Stomach smooth muscle (tissue), 2 donors: ENCODE measurements around the gene RAB5B.

Experiments
- H3K27ac ChIP-seq: one replicate; pipeline ENCODE4 v1.7.0; 2013; ENCODE audit warnings: mild to moderate bottlenecking, low read length, inconsistent platforms
- H3K27me3 ChIP-seq, 2 donors: one replicate each; pipeline ENCODE4 v1.7.0; 2013; ENCODE audit warnings: low read length in 2 of 2; ENCODE audit not compliant: insufficient read depth in 2 of 2, control insufficient read depth in 1 of 2
- H3K36me3 ChIP-seq, 2 donors: one replicate each; pipeline ENCODE4 v1.7.0; 2013; ENCODE audit warnings: low read length in 2 of 2; ENCODE audit not compliant: control insufficient read depth in 2 of 2, insufficient read depth in 2 of 2
- H3K4me1 ChIP-seq: one replicate; pipeline ENCODE4 v1.7.0; 2013; ENCODE audit warnings: low read length; ENCODE audit not compliant: control insufficient read depth, insufficient read depth
- H3K4me3 ChIP-seq, 2 donors: one replicate each; pipeline ENCODE4 v1.7.0; 2013; ENCODE audit warnings: low read length in 2 of 2
- H3K9ac ChIP-seq, 2 donors: one replicate each; pipeline ENCODE4 v1.7.0; 2013; ENCODE audit warnings: low read length in 2 of 2, mild to moderate bottlenecking in 1 of 2
- H3K9me3 ChIP-seq, 2 donors: one replicate each; pipeline ENCODE4 v1.7.0; 2013; ENCODE audit warnings: low read length in 2 of 2; ENCODE audit not compliant: control insufficient read depth in 2 of 2
- donor health status: healthy.
- donor health status: Pancreatic carcinoma.

RAB5B gene

GRCh38 chr12:55942577-55943136 is 31.2 kb upstream of the RAB5B start:
- Histone ChIP-seq H3K36me3 (peaks cover 0 to 10% of the 10 kb centered on the region in 2 donors), H3K9ac (no peak overlapping the region)

GRCh38 chr12:55946553-55946952 is 27.3 kb upstream of the RAB5B start:
- Histone ChIP-seq H3K4me3 (no peak overlapping the region), H3K36me3 (peaks cover 0 to 11% of the 10 kb centered on the region in 2 donors), H3K27ac (no peak overlapping the region), H3K4me1 (no peaks in the 10 kb centered on the region), H3K27me3 (no peaks in the 10 kb centered on the region), H3K9me3 (no peaks in the 10 kb centered on the region), H3K9ac (no peak overlapping the region)

More at GRCh38 chr12:55942577-55943136, 31.2 kb upstream of the RAB5B start:
- H3K27me3 ChIP-seq: no peaks in the 10 kb centered on the region
- peaks cover 11% of the 10 kb centered on the region for H3K4me1 ChIP-seq
- no peaks in the 10 kb centered on the region for H3K9me3 ChIP-seq
- H3K27ac ChIP-seq: no peak overlapping the region
- no peak overlapping the region for H3K4me3 ChIP-seq

- no peak overlapping the region for H3K27ac ChIP-seq
- no peak overlapping the region for H3K4me3 ChIP-seq
- no peaks in the 10 kb centered on the region for H3K9me3 ChIP-seq
- H3K9ac ChIP-seq: no peak overlapping the region
- H3K4me1 ChIP-seq: no peaks in the 10 kb centered on the region
- H3K27me3 ChIP-seq: no peaks in the 10 kb centered on the region
- H3K36me3 ChIP-seq: peaks cover 19 to 21% of the 10 kb centered on the region in 2 donors
Observed at GRCh38 chr12:55955344-55955743, 18.5 kb upstream of the RAB5B start.

GRCh38 chr12:55955800-55956508 is 17.9 kb upstream of the RAB5B start:
- no peaks in the 10 kb centered on the region for H3K27me3 ChIP-seq
- H3K36me3 ChIP-seq: peaks cover 19 to 21% of the 10 kb centered on the region in 2 donors
- H3K9me3 ChIP-seq: no peaks in the 10 kb centered on the region
- no peaks in the 10 kb centered on the region for H3K4me1 ChIP-seq
- no peak overlapping the region for H3K4me3 ChIP-seq
- H3K27ac ChIP-seq: no peak overlapping the region
- H3K9ac ChIP-seq: no peak overlapping the region

- Histone ChIP-seq H3K27ac (no peak overlapping the region), H3K36me3 (peaks cover 7 to 18% of the 10 kb centered on the region in 2 donors), H3K4me1 (no peaks in the 10 kb centered on the region), H3K4me3 (no peak overlapping the region), H3K9ac (no peak overlapping the region), H3K27me3 (no peaks in the 10 kb centered on the region), H3K9me3 (no peaks in the 10 kb centered on the region)
Observed at GRCh38 chr12:55957106-55957859, 16.6 kb upstream of the RAB5B start.

GRCh38 chr12:55963760-55964159 is 10.1 kb upstream of the RAB5B start:
- no peaks in the 10 kb centered on the region for H3K27me3 ChIP-seq
- no peak overlapping the region for H3K9ac ChIP-seq
- H3K36me3 ChIP-seq: no peaks in the 10 kb centered on the region
- no peaks in the 10 kb centered on the region for H3K9me3 ChIP-seq
- H3K4me1 ChIP-seq: peaks cover 18% of the 10 kb centered on the region
- H3K4me3 ChIP-seq: no peak overlapping the region
- no peak overlapping the region for H3K27ac ChIP-seq

GRCh38 chr12:55965240-55965639 is 8.6 kb upstream of the RAB5B start:
- Histone ChIP-seq H3K27ac (no peak overlapping the region), H3K9me3 (no peaks in the 10 kb centered on the region), H3K4me1 (peaks cover 18% of the 10 kb centered on the region), H3K27me3 (no peaks in the 10 kb centered on the region), H3K9ac (peak overlapping the region in 1 of 2 donors; percentile 21), H3K36me3 (no peaks in the 10 kb centered on the region), H3K4me3 (no peak overlapping the region)

GRCh38 chr12:55965941-55966407 is 7.9 kb upstream of the RAB5B start, which contains the start of gene PMEL:
Gene PMEL, minus strand, starts transcription at chr12:55966042. Its CDS starts 31 bp downstream, at chr12:55966011.
- Histone ChIP-seq H3K4me3 (peak within 1 kb of the TSS; percentile 90 to 96), H3K36me3 (no peaks in the 10 kb centered on the region), H3K27me3 (no peaks in the 10 kb centered on the region), H3K9me3 (no peaks in the 10 kb centered on the region), H3K9ac (peak within 1 kb of the TSS; percentile 83 to 92), H3K27ac (peak within 1 kb of the TSS; percentile 64), H3K4me1 (peaks cover 18% of the 10 kb centered on the region)

- Histone ChIP-seq H3K27me3 (no peaks in the 10 kb centered on the region), H3K27ac (peak within 1 kb of the TSS; percentile 64), H3K9me3 (no peaks in the 10 kb centered on the region), H3K36me3 (peaks cover 0 to 2% of the 10 kb centered on the region in 2 donors), H3K9ac (peak within 1 kb of the TSS; percentile 83 to 92), H3K4me3 (peak within 1 kb of the TSS; percentile 90 to 96), H3K4me1 (peaks cover 18% of the 10 kb centered on the region)
Observed at GRCh38 chr12:55966408-55967281, 7.2 kb upstream of the RAB5B start, which contains the start of gene CDK2. Gene CDK2, plus strand, starts transcription at chr12:55966830. Its CDS starts 179 bp downstream, at chr12:55967009.

GRCh38 chr12:55969356-55969755 is 4.5 kb upstream of the RAB5B start:
- H3K4me1 ChIP-seq: peaks cover 18% of the 10 kb centered on the region
- H3K9ac ChIP-seq: no peak overlapping the region
- H3K27ac ChIP-seq: no peak overlapping the region
- H3K27me3 ChIP-seq: no peaks in the 10 kb centered on the region
- H3K36me3 ChIP-seq: peaks cover 0 to 2% of the 10 kb centered on the region in 2 donors
- no peak overlapping the region for H3K4me3 ChIP-seq
- no peaks in the 10 kb centered on the region for H3K9me3 ChIP-seq
